Measurements from ENCODE around the gene HINT2.

DNA sequence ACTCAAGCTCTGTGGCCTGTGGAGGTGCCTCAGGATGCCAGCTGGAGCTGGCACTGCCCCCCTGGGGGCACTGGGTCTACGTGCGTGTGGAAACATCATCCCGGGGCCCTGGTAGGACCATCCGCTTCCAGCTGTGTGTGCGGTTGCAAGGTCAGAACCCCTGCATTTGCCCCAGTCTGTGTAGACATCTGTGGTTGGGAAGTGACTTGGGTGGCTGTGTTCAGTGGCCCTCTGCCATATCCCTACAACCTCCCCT, 26.7 kb upstream of the HINT2 start:
- no peak for TF ChIP-seq EZH2 (IDR thresholded peaks at IDR 0.05)
- TF ChIP-seq, protein P1, sequence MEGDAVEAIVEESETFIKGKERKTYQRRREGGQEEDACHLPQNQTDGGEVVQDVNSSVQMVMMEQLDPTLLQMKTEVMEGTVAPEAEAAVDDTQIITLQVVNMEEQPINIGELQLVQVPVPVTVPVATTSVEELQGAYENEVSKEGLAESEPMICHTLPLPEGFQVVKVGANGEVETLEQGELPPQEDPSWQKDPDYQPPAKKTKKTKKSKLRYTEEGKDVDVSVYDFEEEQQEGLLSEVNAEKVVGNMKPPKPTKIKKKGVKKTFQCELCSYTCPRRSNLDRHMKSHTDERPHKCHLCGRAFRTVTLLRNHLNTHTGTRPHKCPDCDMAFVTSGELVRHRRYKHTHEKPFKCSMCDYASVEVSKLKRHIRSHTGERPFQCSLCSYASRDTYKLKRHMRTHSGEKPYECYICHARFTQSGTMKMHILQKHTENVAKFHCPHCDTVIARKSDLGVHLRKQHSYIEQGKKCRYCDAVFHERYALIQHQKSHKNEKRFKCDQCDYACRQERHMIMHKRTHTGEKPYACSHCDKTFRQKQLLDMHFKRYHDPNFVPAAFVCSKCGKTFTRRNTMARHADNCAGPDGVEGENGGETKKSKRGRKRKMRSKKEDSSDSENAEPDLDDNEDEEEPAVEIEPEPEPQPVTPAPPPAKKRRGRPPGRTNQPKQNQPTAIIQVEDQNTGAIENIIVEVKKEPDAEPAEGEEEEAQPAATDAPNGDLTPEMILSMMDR (IDR thresholded peaks at IDR 0.05): no peak
